OCI-LY1 (cell line): Measurements from ENCODE around the gene ZFYVE27.

Source experiments
- H2AFZ ChIP-seq: fragments of 200-600 bp; sonication (generic), shearing (Covaris generic); 2 replicates; pipeline ENCODE4 v1.6.0; 2014; ENCODE audit warnings: antibody characterized with exemption, mild to moderate bottlenecking, low read length
- H3F3A ChIP-seq: fragments of 200-600 bp; sonication (generic), shearing (Covaris generic); 2 replicates; pipeline ENCODE4 v1.6.0; 2014; ENCODE audit warnings: mild to moderate bottlenecking, antibody characterized with exemption, low read length, moderate library complexity; ENCODE audit not compliant: insufficient read depth
- H3K27ac ChIP-seq: fragments of 200-600 bp; sonication (generic); 2 replicates; pipeline ENCODE4 v1.5.1; 2014; ENCODE audit warnings: low read length, mixed run types, mild to moderate bottlenecking, low read depth; ENCODE audit not compliant: poor library complexity, severe bottlenecking
- H3K27me3 ChIP-seq: fragments of 200-600 bp; sonication (generic); 2 replicates; pipeline ENCODE4 v1.6.0; 2014; ENCODE audit warnings: antibody characterized with exemption, mild to moderate bottlenecking, low read length, moderate library complexity; ENCODE audit not compliant: insufficient read depth
- H3K36me3 ChIP-seq: fragments of 200-600 bp; sonication (generic); 2 replicates; pipeline ENCODE4 v1.6.1; 2014; ENCODE audit warnings: mild to moderate bottlenecking, antibody characterized with exemption, low read length, moderate library complexity, mixed read lengths; ENCODE audit not compliant: insufficient read depth
- H3K4me1 ChIP-seq: fragments of 200-600 bp; sonication (generic); 2 replicates; pipeline ENCODE4 v1.5.1; 2014; ENCODE audit warnings: mild to moderate bottlenecking, low read length, moderate library complexity; ENCODE audit not compliant: insufficient read depth, severe bottlenecking
- H3K4me2 ChIP-seq: fragments of 200-600 bp; sonication (generic), shearing (Covaris generic); 2 replicates; pipeline ENCODE4 v1.6.1; 2014; ENCODE audit warnings: low read length
- H3K4me3 ChIP-seq: fragments of 200-600 bp; sonication (generic); 2 replicates; pipeline ENCODE4 v1.5.1; 2014; ENCODE audit warnings: low read length, low read depth, mild to moderate bottlenecking, mixed read lengths; ENCODE audit not compliant: poor library complexity, severe bottlenecking
- H3K79me2 ChIP-seq: fragments of 200-600 bp; shearing (Covaris generic); 2 replicates; pipeline ENCODE4 v1.6.1; 2016; ENCODE audit warnings: mixed run types, low read length, mixed read lengths; ENCODE audit not compliant: insufficient read depth
- H3K9ac ChIP-seq: fragments of 200-600 bp; sonication (generic), shearing (Covaris generic); 2 replicates; pipeline ENCODE4 v1.6.1; 2014; ENCODE audit warnings: mild to moderate bottlenecking, low read length, mixed read lengths
- H3K9me2 ChIP-seq: fragments of 200-600 bp; sonication (generic), shearing (Covaris generic); 2 replicates; pipeline ENCODE4 v1.6.1; 2014; ENCODE audit warnings: low read depth, mild to moderate bottlenecking, low read length, mixed read lengths
- H3K9me3 ChIP-seq: fragments of 200-600 bp; shearing (Covaris generic); 2 replicates; pipeline ENCODE4 v1.6.1; 2014; ENCODE audit warnings: low read length, mixed read lengths
- H4K20me1 ChIP-seq: fragments of 200-600 bp; sonication (generic), shearing (Covaris generic); 2 replicates; pipeline ENCODE4 v1.6.0; 2016; ENCODE audit warnings: mild to moderate bottlenecking, low read length; ENCODE audit not compliant: insufficient read depth
- EZH2 ChIP-seq: fragments of 200-600 bp; sonication (generic), shearing (Covaris generic); IDR thresholded peaks from 2 replicates; pipeline ENCODE4 v1.8.0; 2017; ENCODE audit warnings: borderline replicate concordance, mixed run types, mild to moderate bottlenecking, antibody characterized with exemption, low read length, moderate library complexity, mixed read lengths
- TF ChIP-seq, protein P1 (sequence below): fragments of 200-600 bp; sonication (generic), shearing (Covaris generic); IDR thresholded peaks from 2 replicates; pipeline ENCODE4 v1.5.1; 2017; ENCODE audit warnings: mild to moderate bottlenecking, antibody characterized with exemption, low read length, moderate library complexity, mixed read lengths

The ZFYVE27 gene

DNA sequence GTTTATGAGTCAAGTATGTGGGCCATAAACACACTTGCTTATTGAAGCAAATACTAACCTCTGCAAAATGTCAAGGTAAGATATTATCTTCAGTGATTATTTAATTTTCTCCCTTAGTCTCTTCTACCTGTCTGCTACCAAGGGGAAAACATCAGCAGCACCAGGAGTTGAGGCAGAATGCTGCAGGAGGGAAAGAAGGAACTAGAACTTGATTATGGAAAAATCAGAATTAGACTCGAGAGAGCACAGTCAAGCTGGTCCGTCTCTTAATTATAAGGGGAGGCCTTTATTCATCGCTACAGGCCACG lies 4.9 kb upstream of the ZFYVE27 start:
- H2AFZ ChIP-seq: no peak overlapping the region
- no peaks in the 10 kb centered on the region for H4K20me1 ChIP-seq
- no peaks in the 10 kb centered on the region for H3K9me3 ChIP-seq
- TF ChIP-seq, protein P1, sequence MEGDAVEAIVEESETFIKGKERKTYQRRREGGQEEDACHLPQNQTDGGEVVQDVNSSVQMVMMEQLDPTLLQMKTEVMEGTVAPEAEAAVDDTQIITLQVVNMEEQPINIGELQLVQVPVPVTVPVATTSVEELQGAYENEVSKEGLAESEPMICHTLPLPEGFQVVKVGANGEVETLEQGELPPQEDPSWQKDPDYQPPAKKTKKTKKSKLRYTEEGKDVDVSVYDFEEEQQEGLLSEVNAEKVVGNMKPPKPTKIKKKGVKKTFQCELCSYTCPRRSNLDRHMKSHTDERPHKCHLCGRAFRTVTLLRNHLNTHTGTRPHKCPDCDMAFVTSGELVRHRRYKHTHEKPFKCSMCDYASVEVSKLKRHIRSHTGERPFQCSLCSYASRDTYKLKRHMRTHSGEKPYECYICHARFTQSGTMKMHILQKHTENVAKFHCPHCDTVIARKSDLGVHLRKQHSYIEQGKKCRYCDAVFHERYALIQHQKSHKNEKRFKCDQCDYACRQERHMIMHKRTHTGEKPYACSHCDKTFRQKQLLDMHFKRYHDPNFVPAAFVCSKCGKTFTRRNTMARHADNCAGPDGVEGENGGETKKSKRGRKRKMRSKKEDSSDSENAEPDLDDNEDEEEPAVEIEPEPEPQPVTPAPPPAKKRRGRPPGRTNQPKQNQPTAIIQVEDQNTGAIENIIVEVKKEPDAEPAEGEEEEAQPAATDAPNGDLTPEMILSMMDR: no peak
- no peak for TF ChIP-seq EZH2
- no peaks in the 10 kb centered on the region; the same call in 1 of the 2 replicates for H3K36me3 ChIP-seq
- no peaks in the 10 kb centered on the region for H3K79me2 ChIP-seq
- no peaks in the 10 kb centered on the region for H3K27me3 ChIP-seq
- H3K9me2 ChIP-seq: no peaks in the 10 kb centered on the region
- H3F3A ChIP-seq: no peaks in the 10 kb centered on the region
- no peak overlapping the region for H3K9ac ChIP-seq
- H3K4me2 ChIP-seq: no peak overlapping the region
- H3K4me3 ChIP-seq: no peak overlapping the region
- H3K27ac ChIP-seq: no peak overlapping the region
- H3K4me1 ChIP-seq: peaks cover 8% of the 10 kb centered on the region

DNA sequence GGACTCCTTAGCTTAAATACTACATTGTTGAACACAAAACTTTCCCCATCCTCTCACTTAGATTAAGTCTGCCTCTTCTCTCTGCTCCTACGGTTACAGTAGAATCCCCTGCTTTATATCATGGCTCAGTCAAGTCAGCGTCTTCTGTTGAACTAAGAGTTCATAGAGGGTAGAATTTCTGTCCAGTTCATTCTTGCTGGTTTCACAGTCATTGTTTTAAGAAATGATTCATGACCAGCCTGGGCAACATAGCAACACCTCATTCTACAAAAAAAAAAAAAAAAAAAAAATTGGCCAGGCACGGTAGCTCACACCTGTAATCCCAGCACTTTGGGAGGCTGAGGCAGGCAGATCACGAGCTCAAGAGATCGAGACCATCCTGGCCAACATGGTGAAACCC lies 3.7 kb upstream of the ZFYVE27 start:
- Histone ChIP-seq H3K79me2 (peaks cover 8% of the 10 kb centered on the region; the same call in 1 of the 2 replicates), H3K27me3 (no peaks in the 10 kb centered on the region), H3K9ac (no peak overlapping the region), H3K4me1 (peaks cover 15% of the 10 kb centered on the region), H3K9me3 (no peaks in the 10 kb centered on the region), H3K9me2 (no peaks in the 10 kb centered on the region), H3K36me3 (no peaks in the 10 kb centered on the region; the same call in 1 of the 2 replicates), H2AFZ (no peak overlapping the region), H3K4me3 (no peak overlapping the region), H4K20me1 (no peaks in the 10 kb centered on the region), H3K4me2 (no peak overlapping the region), H3K27ac (no peak overlapping the region), H3F3A (no peaks in the 10 kb centered on the region)
- no peak for TF ChIP-seq EZH2
- TF ChIP-seq, protein P1: no peak

DNA sequence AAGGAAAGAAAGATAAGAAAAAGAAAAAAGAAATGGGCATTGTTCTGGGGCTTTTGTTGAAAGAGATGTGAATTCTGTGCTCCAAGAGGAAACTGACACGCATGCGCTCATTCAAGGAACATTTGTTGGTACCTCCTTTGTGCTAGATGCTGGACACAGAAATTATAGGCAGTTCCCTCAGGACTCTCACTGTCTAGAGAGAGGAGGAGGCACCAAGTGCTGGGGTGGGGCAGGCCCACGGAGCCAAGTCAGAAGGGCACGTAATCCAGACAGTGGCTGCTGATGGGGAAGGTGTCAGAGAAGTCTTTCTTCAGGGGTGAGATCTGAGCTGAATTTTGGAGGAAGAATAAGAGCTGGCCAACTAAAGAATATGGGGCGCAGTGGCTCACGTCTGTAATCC lies 2.9 kb upstream of the ZFYVE27 start:
- Histone ChIP-seq H3K27me3 (no peaks in the 10 kb centered on the region), H3K4me1 (peaks cover 19% of the 10 kb centered on the region), H3K79me2 (peaks cover 8% of the 10 kb centered on the region; the same call in 1 of the 2 replicates), H3K4me3 (no peak overlapping the region), H3K4me2 (no peak overlapping the region), H3F3A (no peaks in the 10 kb centered on the region), H4K20me1 (no peaks in the 10 kb centered on the region), H3K36me3 (no peaks in the 10 kb centered on the region; the same call in 1 of the 2 replicates), H3K9me2 (no peaks in the 10 kb centered on the region), H3K9ac (no peak overlapping the region), H3K9me3 (no peaks in the 10 kb centered on the region), H3K27ac (no peak overlapping the region), H2AFZ (no peak overlapping the region)
- no peak for TF ChIP-seq EZH2
- TF ChIP-seq, protein P1: no peak
